ENCODE measurements around the gene PASK.

The PASK gene

DNA sequence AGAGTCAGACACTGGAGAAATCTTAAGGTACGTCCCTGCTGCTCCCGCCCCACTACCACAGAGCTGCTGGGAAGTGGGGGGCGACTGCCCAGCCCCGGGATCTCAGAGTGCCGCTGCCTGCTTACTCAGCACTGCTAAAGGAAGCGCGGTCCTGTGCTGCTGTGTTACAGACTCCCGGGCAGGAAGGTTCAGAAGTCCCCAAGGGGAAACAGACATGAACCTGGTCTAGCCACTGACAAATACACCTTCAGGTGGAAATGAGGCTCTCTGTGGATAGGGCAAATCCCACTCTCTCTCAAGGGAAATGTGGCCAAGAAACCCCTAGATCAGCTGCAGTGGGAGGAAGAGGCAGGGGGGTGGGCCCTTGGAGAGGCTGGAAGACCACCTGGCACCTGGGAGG is 60.9 kb downstream of the PASK start:
- in situ Hi-C loops (cut with MboI; ENCODE audit: low sequenced_read_pairs): no loop called here

DNA sequence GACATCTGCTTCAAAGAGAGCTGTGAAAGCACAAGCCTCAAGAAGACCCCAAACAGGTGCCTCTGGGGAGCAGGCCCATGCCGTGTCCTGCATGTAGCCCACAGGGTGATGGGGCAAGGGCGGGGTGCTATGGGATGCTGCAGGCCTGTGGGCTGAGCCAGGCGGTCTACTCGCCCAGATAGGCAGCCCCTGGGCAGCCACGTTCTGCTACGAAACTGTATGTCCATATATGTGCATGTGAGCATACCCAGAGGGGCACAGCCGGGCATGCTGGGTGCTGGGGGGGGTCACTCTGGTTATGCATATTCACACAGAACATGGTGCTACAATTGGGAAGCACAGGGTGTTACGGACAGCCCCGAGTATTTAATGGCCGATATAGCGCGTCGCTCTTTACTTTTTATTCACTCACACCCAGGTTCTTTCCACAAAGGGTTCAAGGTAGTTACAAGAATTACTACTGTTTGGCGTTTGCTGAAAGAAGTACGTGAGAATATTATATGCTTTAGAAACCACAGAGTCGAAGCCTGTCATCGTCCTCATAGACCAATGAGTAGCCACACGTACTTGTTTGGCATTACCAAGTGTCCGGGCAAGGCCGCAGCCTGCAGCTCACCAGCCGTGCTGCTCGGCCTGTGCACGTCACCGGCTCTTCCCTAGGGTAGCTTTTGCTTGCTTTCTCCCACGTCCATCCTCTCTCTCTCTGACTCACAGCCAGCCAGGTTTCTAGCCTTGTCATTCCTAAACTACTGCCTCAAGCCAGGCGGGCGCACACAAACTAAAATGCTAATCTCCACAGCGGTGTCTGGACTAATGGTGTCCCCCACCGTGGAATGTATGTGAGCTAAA is 61.6 kb downstream of the PASK start:
- in situ Hi-C loops (cut with MboI; ENCODE audit: low sequenced_read_pairs): no loop called here

DNA sequence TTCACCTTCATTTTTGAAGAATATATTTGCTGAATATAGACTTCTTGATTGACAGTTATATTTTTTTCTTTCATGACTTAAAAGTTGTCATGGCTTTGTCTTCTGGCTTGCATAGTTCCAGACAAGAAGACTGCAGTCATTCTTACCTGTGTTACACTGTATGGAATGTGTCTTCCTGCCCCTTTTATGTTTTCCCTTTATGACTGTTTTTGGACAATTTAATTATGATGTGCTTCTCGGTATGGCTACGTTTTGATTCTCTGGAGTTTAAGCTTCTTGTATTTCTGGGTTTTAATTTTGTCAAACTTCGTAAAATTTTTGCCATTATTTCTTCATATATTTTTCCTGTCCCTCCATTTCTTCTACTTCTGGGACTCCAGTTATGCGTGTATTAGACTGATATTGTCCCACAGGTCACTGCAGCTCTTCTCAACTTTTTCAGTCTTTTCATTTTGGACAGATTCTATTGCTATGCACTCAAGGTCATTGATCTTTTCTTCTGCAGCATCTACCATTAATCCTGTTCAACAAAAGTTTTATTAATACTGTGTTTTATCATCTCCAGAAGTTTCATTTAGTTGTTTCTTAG is 64.3 kb downstream of the PASK start:
- in situ Hi-C loops (cut with MboI; ENCODE audit: low sequenced_read_pairs): no loop called here

DNA sequence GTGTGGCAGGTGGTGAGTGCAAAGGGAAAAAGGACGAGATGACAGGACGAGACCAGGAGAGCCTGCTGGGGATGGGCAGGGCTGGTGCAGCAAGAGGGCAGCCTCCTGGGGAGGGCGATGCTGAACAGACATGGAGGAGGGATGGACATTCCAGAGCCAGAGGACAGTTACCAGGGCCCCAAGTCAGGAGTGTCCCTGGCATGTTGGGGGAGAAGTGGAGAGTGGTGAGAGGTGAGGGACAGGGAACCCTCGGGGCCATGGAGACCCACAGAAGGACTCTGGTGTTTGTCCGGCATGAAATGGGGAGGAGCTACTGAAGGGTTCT is 66.2 kb downstream of the PASK start:
- in situ Hi-C loops (cut with MboI; ENCODE audit: low sequenced_read_pairs): no loop called here

DNA sequence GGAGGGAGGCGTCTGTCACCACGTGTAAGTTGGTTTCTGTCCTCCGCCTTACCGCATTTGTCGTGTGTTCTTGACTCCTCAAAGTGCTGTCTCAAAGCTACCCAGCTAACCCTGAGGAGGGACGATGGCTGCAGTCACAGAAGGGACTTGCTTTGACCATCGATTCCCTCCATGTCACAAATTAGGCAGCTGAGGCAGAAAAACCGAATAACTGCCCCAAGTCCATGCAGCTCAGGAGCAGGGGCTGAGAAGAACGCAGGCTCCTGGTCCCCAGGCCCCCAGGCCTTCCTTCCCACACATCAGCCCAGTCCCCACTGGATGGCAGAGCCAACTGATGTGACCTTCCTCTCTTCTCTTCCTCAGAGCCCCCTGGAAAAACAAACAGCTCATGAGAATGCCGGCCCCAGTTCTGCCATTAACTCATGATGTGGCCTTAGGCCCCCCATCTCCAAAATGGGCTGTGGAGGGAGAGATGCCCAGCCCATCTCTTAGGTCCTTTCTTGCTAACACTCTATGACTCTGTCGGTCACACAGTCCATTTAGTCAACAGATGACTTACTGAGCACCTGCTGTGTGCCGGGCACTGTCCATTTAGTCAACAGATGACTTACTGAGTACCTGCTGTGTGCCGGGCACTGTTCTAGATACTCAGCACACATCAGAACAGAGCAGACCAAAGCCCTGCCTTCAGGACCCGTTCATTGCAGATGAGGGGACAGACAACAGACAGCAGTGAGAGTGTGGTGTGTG is 66.8 kb downstream of the PASK start:
- in situ Hi-C loops (cut with MboI; ENCODE audit: low sequenced_read_pairs): no loop called here

DNA sequence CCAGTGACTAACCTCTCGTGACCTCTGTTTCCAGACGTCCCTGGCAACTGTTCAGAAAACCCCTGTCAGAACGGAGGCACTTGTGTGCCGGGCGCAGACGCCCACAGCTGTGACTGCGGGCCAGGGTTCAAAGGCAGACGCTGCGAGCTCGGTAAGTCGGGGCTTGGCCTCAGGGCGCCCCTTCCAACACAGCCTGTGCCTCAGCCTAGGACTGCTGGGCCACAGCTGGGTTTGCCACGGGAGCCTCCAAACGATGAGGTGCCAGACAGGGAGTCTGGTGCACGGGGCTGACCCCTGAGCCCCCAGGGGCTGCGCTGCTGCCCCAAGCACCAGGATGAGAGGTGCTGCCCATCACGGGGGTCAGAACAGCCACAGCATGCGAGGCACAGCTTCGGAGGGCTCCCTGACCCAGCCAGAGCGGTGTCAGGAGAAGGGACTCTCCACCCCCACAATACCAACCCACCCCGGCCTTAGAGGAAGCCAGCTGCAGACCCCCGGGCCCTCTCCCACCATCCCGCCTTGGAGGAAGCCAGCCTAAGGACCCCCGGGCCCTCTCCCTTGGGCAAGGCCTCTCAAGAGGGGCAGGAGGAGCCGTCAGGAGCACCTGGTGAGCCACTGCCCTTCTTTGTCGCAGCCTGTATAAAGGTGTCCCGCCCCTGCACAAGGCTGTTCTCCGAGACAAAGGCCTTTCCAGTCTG is 67.5 kb downstream of the PASK start:
- in situ Hi-C loops (cut with MboI; ENCODE audit: low sequenced_read_pairs): no loop called here

DNA sequence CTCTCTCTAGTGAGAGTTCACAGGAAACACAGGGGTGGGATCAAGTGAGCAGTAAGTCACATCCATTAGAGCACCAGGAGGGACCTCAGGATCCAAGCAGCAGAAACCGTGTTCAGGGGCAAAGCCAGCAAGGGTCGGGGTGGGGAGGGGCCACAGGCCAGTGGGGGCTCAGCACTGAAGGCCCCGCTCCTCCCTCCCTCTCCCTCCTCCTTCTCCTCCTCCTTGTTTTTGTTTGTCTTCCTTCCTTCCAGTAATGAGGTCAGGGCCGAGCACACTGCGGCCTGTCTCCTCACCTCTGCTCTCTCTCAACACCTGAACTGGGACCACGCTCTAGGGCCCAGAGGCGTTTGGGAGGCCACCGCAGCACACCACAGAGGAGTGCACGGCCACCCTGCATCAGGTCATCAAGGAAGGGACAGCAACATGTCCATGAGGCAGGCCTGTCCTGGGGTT is 68.1 kb downstream of the PASK start:
- in situ Hi-C loops (cut with MboI; ENCODE audit: low sequenced_read_pairs): no loop called here

DNA sequence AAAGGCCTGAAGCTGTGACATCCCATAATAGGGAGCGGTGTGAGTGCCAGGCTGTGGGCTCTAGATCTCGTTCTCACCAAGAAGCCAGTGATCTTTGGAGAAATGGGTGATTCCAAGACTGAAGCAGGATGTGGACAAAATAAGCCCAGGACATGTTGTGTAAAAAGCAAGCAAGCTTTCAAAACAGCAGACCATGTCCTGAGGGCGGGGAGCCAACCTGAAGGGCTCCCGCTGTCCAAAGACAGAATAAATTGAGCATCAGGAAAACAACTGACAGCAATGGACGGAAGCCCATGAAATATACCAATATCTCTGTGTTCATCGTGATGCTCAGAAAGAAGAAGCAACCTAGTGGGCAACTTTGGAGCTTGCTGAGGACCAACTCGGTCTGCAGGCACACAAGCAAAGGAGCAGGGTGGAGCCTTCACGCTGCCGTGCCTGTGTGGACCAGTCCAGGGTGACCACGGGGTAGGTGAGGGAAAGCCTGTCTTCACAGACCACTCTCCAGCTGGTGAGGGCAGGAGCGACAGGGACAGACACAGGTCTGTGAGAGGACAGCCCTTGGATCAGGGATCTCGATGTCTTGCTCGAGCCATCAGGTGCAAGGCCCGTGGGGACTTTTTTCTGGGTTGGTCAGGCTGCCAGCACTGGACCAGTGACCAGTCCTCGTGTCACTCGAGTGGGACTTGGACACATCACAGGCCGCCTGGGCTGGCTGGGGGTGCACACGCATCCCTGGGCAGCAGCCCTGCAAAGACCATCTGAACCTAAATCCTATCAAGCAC is 68.7 kb downstream of the PASK start:
- in situ Hi-C loops (cut with MboI; ENCODE audit: low sequenced_read_pairs): no loop called here

DNA sequence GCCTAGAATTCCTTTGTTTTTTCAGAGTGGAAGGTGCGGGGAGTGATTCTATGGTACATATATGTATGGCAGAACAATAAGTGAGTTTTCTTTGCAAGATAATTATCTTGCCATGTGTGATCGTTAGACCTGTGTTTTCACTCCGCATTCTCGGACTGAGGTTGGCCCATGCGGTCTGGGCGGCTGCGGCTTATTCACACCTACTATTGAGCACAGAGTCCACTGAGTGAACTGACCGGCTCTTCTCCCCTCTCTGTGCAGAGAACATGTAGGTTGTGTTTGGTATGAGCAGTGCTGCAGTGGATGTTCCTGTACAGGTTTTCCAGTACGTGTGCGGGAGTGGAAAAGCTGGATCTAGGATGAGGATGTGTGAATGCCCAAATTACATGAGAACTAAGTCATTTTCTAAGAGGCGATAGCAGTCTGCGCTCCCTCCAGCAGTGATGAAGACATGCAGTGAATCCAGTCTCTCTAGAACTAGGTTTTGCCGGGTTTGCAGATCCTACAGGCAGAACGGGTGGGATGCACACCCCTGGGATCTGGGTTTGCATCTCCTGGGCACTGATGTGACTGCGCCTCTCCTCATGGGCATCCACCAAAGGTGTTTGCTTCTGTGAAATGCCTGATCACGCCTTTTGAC is 74.3 kb downstream of the PASK start:
- in situ Hi-C loops (cut with MboI; ENCODE audit: low sequenced_read_pairs): no loop called here

DNA sequence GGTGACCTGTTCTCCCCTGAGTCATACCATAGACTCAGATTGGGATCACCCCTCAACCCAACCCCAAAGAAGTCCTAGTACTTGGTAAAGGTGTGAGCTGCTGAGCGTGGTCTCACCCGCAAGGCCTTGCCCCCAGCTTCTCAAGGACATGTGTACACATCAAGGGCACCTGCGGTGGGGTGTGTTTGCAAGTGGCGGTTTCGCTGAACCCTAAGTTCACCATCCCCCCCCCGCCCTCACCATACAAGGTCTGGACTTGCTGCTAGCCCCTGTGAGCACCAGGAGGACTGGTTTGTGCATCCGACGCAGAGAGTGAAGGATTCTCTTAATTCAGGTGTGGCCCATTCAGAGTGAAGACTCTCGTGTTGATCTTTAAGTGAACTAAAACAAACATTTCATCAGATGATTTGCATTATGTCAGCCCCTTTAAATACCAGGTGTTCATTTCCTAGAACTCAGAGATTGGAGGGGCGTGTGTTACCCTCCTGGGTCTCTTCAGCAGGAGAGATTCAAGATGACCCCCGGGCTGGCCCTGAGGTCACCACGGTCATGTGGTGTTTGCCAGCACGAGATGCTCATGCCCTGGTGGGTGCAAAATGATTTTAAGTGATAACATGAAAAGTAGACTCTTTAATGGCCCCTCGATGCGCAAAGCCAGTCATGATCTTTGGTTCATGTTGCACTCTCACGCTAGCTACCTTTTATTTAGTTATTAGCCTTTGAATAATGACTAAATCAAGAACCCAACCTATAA is 75.0 kb downstream of the PASK start:
- in situ Hi-C loops (cut with MboI; ENCODE audit: low sequenced_read_pairs): no loop called here

DNA sequence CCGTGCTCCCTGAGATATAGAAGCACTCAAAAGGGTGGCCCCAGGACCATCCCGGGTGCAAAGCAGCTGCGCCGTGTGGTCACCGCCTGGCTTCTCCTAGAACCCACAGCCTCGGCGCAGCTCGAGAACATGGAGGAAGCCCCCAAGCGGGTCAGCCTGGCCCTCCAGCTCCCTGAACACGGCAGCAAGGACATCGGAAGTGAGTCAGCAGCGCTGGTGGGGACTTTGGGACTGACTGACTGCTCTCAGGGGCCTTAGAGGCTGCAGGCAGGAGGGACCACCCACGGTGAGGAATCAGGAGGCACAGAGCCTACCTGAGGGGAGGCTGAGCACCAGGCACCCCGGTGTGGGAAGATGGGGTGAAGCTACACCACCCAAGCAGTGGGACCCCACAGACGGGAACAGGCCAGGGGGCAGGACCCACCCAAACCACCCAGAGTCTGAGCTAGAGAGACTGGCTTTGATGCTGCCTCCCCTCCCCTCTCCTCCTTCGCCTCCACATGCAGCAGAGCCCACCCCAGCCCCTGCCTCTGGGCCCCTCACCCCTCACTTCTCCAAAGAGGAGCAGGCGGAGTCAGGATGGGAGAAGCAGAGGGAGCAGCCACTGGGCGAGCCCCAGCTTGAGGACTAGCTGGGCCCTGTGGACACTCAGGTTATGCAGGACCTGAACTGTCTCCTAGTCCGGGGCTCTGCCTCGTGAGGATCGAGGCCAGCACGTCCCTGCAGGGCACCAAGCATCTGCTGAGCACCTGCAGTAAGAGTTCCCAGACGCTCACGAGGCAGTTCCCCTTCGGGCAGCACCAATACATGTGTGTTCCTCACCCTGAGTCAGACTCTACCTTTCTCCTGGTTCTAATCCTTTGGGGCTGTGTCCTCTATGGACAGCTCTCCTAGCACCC is 75.9 kb downstream of the PASK start:
- in situ Hi-C loops (cut with MboI; ENCODE audit: low sequenced_read_pairs): no loop called here

DNA sequence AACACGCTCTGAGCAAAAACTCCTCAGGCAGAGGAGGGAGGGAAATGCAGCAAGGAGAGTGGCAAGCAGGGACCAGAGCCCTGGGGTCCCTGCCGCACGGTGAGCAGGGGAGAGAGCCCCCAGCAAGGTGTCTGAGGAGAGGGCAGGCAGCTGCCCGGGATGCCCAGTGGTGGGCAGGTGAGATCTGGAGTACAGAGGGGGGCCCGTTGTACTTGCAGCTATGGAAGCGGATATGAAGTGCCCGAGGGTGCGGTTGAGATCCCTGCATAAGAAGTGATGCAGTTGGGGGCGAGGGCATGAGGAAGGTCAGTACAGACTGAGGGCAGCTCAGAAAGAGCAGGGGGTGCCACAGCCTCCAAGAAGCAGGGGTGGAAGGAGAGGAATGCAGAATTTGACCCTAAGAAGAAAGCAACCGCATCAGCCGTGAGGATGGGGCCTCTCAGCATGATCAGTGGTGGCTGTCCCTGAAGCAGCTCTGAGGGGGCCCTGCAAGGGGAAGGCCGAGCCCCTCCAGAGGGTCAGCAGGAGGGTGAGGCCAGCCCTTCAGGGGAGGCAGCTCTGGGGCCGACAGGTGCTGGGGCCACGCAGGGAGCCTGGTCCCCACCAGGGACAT is 76.6 kb downstream of the PASK start:
- in situ Hi-C loops (cut with MboI; ENCODE audit: low sequenced_read_pairs): no loop called here

DNA sequence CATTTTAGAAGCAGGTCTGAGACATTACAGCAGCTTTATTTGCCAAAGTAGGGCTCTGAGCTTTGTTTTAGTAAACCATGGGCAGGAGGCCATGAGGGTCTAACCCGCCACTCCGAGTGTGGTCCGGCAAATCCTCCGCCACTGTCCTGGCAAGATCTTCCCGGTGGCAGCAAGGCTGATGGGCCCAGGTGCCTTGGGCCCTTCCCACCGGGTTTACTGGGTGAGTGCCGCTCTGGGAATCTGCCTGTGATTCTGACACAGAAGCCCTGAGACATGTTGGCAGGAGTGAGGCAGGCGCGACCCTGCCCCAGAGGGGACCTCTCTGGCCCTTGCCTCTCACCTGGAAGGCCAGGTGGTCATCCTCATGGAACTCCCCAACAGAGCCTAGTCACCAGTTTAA is 77.1 kb downstream of the PASK start:
- in situ Hi-C loops (cut with MboI; ENCODE audit: low sequenced_read_pairs): no loop called here

DNA sequence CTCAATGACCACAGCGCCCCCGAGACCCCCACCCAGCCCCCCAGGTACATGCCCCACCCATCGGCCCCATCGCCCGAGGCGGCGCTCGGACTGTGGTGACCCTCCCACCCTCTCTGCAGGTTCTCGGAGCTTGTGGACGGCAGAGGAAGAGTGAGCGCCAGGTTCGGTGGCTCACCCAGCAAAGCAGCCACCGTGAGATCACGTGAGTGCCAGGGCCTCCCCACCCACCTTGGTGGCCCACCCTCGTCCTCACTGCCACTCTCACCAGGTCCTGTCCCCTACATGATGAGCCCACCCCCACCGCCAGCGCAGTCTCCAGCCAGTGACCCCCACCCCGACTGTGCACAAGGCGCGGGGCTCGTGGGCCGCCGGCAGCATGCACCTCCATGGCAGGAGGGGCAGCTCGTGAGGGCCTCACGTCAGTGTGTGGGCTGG is 77.6 kb downstream of the PASK start:
- in situ Hi-C loops (cut with MboI; ENCODE audit: low sequenced_read_pairs): no loop called here

DNA sequence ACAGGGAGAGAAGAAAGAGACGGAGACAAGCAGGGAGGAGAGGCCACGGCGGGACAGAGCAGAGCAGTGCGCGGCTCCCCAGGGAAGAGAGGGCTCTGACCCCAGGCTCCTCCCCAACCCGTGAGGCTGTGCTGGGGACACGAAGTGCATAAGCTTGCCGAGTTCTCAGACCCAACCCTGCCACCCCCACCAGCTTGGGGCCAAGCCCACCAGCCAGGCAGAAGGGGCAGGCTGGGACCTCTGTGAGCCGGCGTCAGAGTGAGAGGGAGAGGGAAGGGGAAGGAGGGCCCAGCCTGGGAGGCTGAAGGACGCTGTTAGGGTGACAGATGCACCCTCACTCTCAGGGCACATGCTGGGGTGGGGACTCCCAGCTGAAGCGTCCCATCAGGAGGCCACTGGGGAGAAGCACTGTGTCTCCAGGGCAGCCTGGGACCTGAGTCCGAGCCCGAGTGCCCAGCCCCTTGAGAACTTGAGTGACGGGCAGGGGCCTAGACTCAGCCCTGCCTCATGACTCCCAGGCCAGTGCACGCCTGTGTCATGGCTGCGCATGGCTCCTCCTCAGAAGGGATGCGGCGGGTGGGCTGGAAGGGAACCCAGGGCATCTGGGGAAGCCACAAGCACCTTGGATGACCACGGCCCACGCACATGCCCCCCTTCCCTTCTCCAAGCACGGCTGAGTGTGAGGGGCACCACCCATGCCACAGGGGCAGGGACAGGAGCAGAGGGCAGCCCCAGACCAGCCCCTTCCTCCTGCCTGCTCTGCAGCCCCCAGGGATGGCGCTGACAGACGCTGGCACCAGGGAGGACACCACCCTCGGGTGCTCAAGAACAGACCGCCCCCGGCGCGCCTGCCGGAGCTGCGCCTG is 78.2 kb downstream of the PASK start:
- in situ Hi-C loops (cut with MboI; ENCODE audit: low sequenced_read_pairs): no loop called here

DNA sequence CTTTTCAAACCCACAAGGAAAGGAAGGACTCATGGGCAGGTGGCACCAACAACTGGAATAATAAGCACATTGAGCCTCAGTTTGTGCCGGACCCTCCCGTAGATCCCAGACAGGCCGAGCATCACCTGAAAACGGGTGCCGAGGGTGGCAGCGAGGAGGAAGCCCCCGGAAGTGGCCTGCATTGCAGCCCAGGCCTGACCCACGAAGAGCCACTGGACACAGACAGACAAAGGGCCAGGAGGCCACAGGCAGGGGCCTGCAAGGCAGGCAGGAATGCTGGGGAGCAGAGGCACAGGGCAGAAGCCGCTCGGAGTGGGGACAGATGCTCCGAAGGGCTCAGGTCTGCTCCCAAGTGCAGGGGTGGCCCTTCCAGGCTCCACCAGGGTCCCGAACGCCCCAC is 78.9 kb downstream of the PASK start:
- in situ Hi-C loops (cut with MboI; ENCODE audit: low sequenced_read_pairs): no loop called here

DNA sequence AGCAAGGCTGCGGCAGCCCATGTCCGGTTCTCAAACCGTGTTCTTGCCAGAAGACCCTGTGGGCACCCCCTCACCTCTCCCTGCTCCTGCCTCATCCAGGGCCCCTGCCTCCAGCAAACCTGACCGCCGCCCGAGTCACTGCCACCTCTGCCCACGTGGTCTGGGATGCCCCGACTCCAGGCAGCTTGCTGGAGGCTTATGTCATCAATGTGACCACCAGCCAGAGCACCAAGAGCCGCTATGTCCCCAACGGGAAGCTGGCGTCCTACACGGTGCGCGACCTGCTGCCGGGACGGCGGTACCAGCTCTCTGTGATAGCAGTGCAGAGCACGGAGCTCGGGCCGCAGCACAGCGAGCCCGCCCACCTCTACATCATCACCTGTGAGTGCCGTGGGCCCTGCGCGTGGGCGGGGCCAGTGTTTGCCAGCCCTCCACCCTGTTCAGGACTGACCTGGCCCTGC is 79.4 kb downstream of the PASK start:
- in situ Hi-C loops (cut with MboI; ENCODE audit: low sequenced_read_pairs): no loop called here
